Measurements from ENCODE around the gene CHST6. TPM values are rescaled to one million over a fixed set of nuclear protein-coding genes. Genes with fewer than 3 reads are reported as not detected.

Gene CHST6
- total and polyA plus RNA-seq, 2 donors (not counting 3 experiments of a cell fraction or from before 2014, with no cell fraction given), result 0.26 to 0.60 TPM

Other genes with a start within 250 kb of the CHST6 start
- gene BCAR1, start 243.8 kb downstream of the CHST6 start, total RNA-seq, result 237 and 267 TPM in 2 replicates
- 171 and 198 TPM in 2 replicates for gene BCAR1, start 243.8 kb downstream of the CHST6 start, polyA plus RNA-seq
- gene CFDP1, start 61.9 kb downstream of the CHST6 start, total RNA-seq, result 49.6 and 53.8 TPM in 2 replicates
- 12.0 and 17.8 TPM in 2 replicates for gene CFDP1, start 61.9 kb downstream of the CHST6 start, polyA plus RNA-seq
- 22.2 and 24.2 TPM in 2 replicates for gene TMEM170A, start 30.8 kb downstream of the CHST6 start, total RNA-seq
- gene TMEM170A, start 30.8 kb downstream of the CHST6 start, polyA plus RNA-seq, result 10.6 and 12.9 TPM in 2 replicates
- gene CHST5, start 40.7 kb upstream of the CHST6 start, total RNA-seq, result 0.29 TPM in 1 of 2 replicates, not detected in the other
- 0.16 and 0.23 TPM in 2 replicates for gene CHST5, start 40.7 kb upstream of the CHST6 start, polyA plus RNA-seq
- gene TMEM231, start 60.8 kb upstream of the CHST6 start, total RNA-seq, result 9.4 and 10.0 TPM in 2 replicates
- gene TMEM231, start 60.8 kb upstream of the CHST6 start, polyA plus RNA-seq, result 35.8 and 41.7 TPM in 2 replicates
- 77.9 and 82.5 TPM in 2 replicates for gene GABARAPL2, start 70.9 kb upstream of the CHST6 start, total RNA-seq
- gene GABARAPL2, start 70.9 kb upstream of the CHST6 start, polyA plus RNA-seq, result 51.9 and 84.5 TPM in 2 replicates
- 56.6 and 57.9 TPM in 2 replicates for gene ADAT1, start 127.8 kb upstream of the CHST6 start, total RNA-seq
- gene ADAT1, start 127.8 kb upstream of the CHST6 start, polyA plus RNA-seq, result 27.2 and 33.2 TPM in 2 replicates
- gene KARS1, start 152.2 kb upstream of the CHST6 start, total RNA-seq, result 137 and 146 TPM in 2 replicates
- gene KARS1, start 152.2 kb upstream of the CHST6 start, polyA plus RNA-seq, result 70.4 and 83.3 TPM in 2 replicates
- gene TERF2IP, start 152.3 kb upstream of the CHST6 start, total RNA-seq, result 40.7 and 41.5 TPM in 2 replicates
- 17.3 and 19.0 TPM in 2 replicates for gene TERF2IP, start 152.3 kb upstream of the CHST6 start, polyA plus RNA-seq
- gene CPHXL2, start 181.6 kb upstream of the CHST6 start, total RNA-seq, result not detected in 2 replicates
- gene CPHXL2, start 181.6 kb upstream of the CHST6 start, polyA plus RNA-seq, result not detected in 2 replicates
- not detected in 2 replicates for gene DUXB, start 206.0 kb upstream of the CHST6 start, total RNA-seq
- gene DUXB, start 206.0 kb upstream of the CHST6 start, polyA plus RNA-seq, result not detected in 2 replicates
- not detected in 2 replicates for gene CPHXL, start 231.0 kb upstream of the CHST6 start, total RNA-seq
- not detected in 2 replicates for gene CPHXL, start 231.0 kb upstream of the CHST6 start, polyA plus RNA-seq